Panc1 (cell line): ENCODE data around the gene CCDC9B. TPM values are rescaled to one million over a fixed set of nuclear protein-coding genes. Genes with fewer than 3 reads are reported as not detected.

ENCODE experiments used
- ATAC-seq: fragments of 200-7000 bp; cut with Tn5 transposase; 2 replicates; pipeline ENCODE4 v1.9.1; 2020; ENCODE audit warnings: mild to moderate bottlenecking, moderate library complexity
- BruUV-seq: library from RNA; stranded (reverse); fragments of 400-500 nt; replicated peaks from 2 replicates; lab custom pipeline; 2021; lab: Mats Ljungman, UMichigan
- CTCF ChIA-PET: fragments of 300-600 bp; sonication (Branson Sonifier 250); formaldehyde crosslinking; loops from one replicate; lab custom pipeline; 2022; ENCODE audit warnings: antibody characterized with exemption; lab: Charles Lee
- POLR2A ChIA-PET: fragments of 300-600 bp; sonication (Branson Sonifier 250); formaldehyde crosslinking; loops from one replicate; lab custom pipeline; 2022; ENCODE audit warnings: antibody characterized with exemption; lab: Charles Lee
- DNase-seq: peaks from one replicate; pipeline ENCODE4 v3.0.0-alpha.2; 2010; ENCODE audit warnings: low read depth, low spot score
- H3K27ac ChIP-seq: 2 replicates; pipeline ENCODE4 v1.5.1; 2011; ENCODE audit warnings: mild to moderate bottlenecking, low read length, inconsistent platforms
- H3K27me3 ChIP-seq: fragments of 200-500 bp; sonication (Bioruptor generic); 2 replicates; pipeline ENCODE4 v1.6.0; 2014; ENCODE audit warnings: low read length, inconsistent platforms; ENCODE audit not compliant: control insufficient read depth, insufficient read depth
- H3K36me3 ChIP-seq: fragments of 200-500 bp; sonication (Bioruptor generic); 2 replicates; pipeline ENCODE4 v1.5.1; 2014; ENCODE audit warnings: inconsistent platforms, mild to moderate bottlenecking, low read length, moderate library complexity; ENCODE audit not compliant: control insufficient read depth, insufficient read depth
- H3K4me1 ChIP-seq: 2 replicates; pipeline ENCODE4 v1.5.1; 2011; ENCODE audit warnings: inconsistent platforms, mild to moderate bottlenecking, low read length, moderate library complexity; ENCODE audit not compliant: control insufficient read depth, insufficient read depth
- H3K4me3 ChIP-seq, 2 experiments: 2 replicates each; pipeline ENCODE4 v1.5.1; 2011 to 2012; ENCODE audit warnings: low read depth in 2 of 2, low read length in 2 of 2, mild to moderate bottlenecking in 2 of 2, inconsistent platforms in 1 of 2, moderate library complexity in 1 of 2
- H3K9me3 ChIP-seq: fragments of 200-500 bp; sonication (Bioruptor generic); 2 replicates; pipeline ENCODE4 v1.5.1; 2014; ENCODE audit warnings: low read depth, mild to moderate bottlenecking, inconsistent platforms, low read length, moderate library complexity; ENCODE audit not compliant: control insufficient read depth, insufficient read depth
- POLR2AphosphoS5 ChIP-seq: IDR thresholded peaks from 2 replicates; pipeline ENCODE4 v1.6.1; 2012; ENCODE audit warnings: mild to moderate bottlenecking, low read depth, low read length, moderate library complexity
- REST ChIP-seq, 2 experiments: IDR thresholded peaks; 2 replicates each; pipeline ENCODE4 v1.6.1; 2011 to 2012; ENCODE audit warnings: low read depth in 2 of 2, control low read depth in 1 of 2, low read length in 1 of 2, mild to moderate bottlenecking in 1 of 2, moderate library complexity in 1 of 2; ENCODE audit not compliant: insufficient read depth in 1 of 2
- SIN3A ChIP-seq: IDR thresholded peaks from 2 replicates; pipeline ENCODE4 v1.6.1; 2012; ENCODE audit warnings: low read depth, mild to moderate bottlenecking, low read length, moderate library complexity, borderline replicate concordance; ENCODE audit not compliant: insufficient read depth
- TCF7L2 ChIP-seq: IDR thresholded peaks from 2 replicates; pipeline ENCODE4 v1.6.1; 2011; ENCODE audit warnings: mild to moderate bottlenecking, low read depth, low read length, inconsistent platforms
- in situ Hi-C: cut with HindIII; loops from 2 replicates; pipeline ENCODE4 v1.10.0; 2016; ENCODE audit warnings: low sequenced_read_pairs, low pct_unique_long_range_greater_than_20kb
- intact Hi-C: fragments of 100-400 bp; cut with micrococcal nuclease; formaldehyde crosslinking; loops from one replicate; pipeline ENCODE4 v1.10.0; 2022; ENCODE audit not compliant: unreplicated experiment
- total RNA-seq: library from RNA; stranded (reverse); gene quantifications from one replicate; pipeline ENCODE4 v1.2.1, GENCODE V29; 2021; ENCODE audit not compliant: unreplicated experiment
- TF ChIP-seq, protein P1 (sequence below): fragments of 450-650 bp; IDR thresholded peaks from 2 replicates; pipeline ENCODE4 v1.5.1; 2017; ENCODE audit warnings: mild to moderate bottlenecking

The CCDC9B gene
- total RNA-seq, 1 experiment from 2014 or later, result 55.9 TPM

DNA sequence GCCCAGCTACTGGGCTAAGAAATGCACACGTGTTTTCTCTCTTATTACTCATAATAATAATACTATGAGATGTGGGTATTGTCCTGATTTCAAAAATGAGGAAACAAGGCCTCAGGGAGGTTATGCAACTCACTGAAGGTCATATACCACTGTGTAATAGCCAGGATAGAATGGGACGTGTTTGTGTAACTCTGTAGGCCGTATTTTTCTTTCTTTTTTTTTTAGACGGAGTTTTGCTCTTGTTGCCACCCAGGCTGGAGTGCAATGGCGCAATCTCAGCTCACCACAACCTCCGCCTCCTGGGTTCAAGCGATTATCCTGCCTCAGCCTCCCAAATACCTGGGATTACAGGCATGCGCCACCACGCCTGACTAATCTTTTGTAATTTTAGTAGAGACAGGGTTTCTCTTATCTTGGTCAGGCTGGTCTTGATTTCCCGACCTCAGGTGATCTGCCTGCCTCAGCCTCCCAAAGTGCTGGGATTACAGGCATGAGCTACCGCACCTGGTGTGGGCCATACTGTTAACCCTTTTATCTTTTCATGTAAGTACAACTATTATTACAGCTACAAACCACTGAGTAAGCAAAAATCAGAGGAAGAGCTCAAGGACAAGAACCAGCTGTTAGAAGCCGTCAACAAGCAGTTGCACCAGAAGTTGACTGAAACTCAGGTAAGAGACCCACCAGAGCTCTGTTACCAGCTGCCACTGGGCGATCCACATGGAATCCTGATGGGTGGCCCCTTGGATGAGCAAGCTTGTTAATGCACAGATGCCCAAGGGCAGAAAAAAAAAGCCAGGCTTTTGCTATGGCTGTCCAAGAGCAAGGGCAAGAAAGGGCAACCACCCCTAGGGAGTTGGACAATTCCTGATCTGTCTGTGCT is 48.4 kb upstream of the CCDC9B start:
- Histone ChIP-seq H3K4me3 (no peak overlapping the region), H3K9me3 (no peaks in the 10 kb centered on the region), H3K27ac (no peak overlapping the region), H3K27me3 (no peaks in the 10 kb centered on the region), H3K36me3 (peaks cover 42% of the 10 kb centered on the region), H3K4me1 (peaks cover 8% of the 10 kb centered on the region; the same call in 1 of the 2 replicates)
- DNase-seq (no peak), ATAC-seq (0 out of 2 replicates have a peak, but pooled peaks have one; percentile 35)
- POLR2A ChIA-PET, result no interaction called here
- in situ Hi-C loops (no loop called here), intact Hi-C loops (no loop called here)
- TF ChIP-seq SIN3A (no peak), TCF7L2 (no peak), REST (IDR thresholded peaks at IDR 0.05; ENCODE audit: insufficient read depth in 1 of 2, low read depth in 2 of 2, low read length in 1 of 2) (no peak), POLR2AphosphoS5 (no peak)
- TF ChIP-seq, protein P1, sequence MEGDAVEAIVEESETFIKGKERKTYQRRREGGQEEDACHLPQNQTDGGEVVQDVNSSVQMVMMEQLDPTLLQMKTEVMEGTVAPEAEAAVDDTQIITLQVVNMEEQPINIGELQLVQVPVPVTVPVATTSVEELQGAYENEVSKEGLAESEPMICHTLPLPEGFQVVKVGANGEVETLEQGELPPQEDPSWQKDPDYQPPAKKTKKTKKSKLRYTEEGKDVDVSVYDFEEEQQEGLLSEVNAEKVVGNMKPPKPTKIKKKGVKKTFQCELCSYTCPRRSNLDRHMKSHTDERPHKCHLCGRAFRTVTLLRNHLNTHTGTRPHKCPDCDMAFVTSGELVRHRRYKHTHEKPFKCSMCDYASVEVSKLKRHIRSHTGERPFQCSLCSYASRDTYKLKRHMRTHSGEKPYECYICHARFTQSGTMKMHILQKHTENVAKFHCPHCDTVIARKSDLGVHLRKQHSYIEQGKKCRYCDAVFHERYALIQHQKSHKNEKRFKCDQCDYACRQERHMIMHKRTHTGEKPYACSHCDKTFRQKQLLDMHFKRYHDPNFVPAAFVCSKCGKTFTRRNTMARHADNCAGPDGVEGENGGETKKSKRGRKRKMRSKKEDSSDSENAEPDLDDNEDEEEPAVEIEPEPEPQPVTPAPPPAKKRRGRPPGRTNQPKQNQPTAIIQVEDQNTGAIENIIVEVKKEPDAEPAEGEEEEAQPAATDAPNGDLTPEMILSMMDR, result no peak
- CTCF ChIA-PET, result no interaction called here
- no TSS peak for BruUV-seq

GRCh38 chr15:40386480-40386879 is 45.7 kb upstream of the CCDC9B start:
- H3K4me3 ChIP-seq, result no peak overlapping the region
- no peak for ATAC-seq
- ChIA-PET POLR2A (no interaction called here), CTCF (interaction anchor here (0.6 kb wide), 2 partner anchors 13 to 42 kb away, joined by 3 to 4 read pairs; no protein-coding TSS in a partner anchor)
- no TSS peak for BruUV-seq
- no peaks in the 10 kb centered on the region for H3K27me3 ChIP-seq
- H3K36me3 ChIP-seq, result peaks cover 32% of the 10 kb centered on the region
- peaks cover 13% of the 10 kb centered on the region; the same call in 1 of the 2 replicates for H3K4me1 ChIP-seq
- no peak for TF ChIP-seq TCF7L2
- TF ChIP-seq POLR2AphosphoS5, result no peak
- no peak for TF ChIP-seq REST (IDR thresholded peaks at IDR 0.05; ENCODE audit: insufficient read depth in 1 of 2, low read depth in 2 of 2, low read length in 1 of 2)
- no peak for TF ChIP-seq SIN3A
- TF ChIP-seq, protein P1, result no peak
- no peak for DNase-seq
- no peak overlapping the region for H3K27ac ChIP-seq
- in situ Hi-C loops, result no loop called here
- intact Hi-C loops, result no loop called here
- H3K9me3 ChIP-seq, result no peaks in the 10 kb centered on the region
